Activated CD4-positive, CD25-positive, alpha-beta regulatory T cell treated with anti-CD3 and anti-CD28 coated beads, Interleukin-2, amount 50 U/mL, for 72 hours (primary cell): ENCODE measurements around the gene DHRS11.
A peak's percentile ranks its signal among the peaks of the same experiment; 100 is the strongest.
"Not testable (repeated sequence)": the region's sequence is repeated elsewhere in the genome, so short reads cannot be mapped to it uniquely, and the experiment has no call there.

Experiments used
- DNase-seq: peaks from one replicate; pipeline ENCODE4 v3.0.0; 2021

The DHRS11 gene

GRCh38 chr17:36594626-36595401 is 3.1 kb downstream of the DHRS11 start:
- DNase-seq: no peak

GRCh38 chr17:36597226-36597625 is 5.5 kb downstream of the DHRS11 start:
- DNase-seq: no peak

- DNase-seq: no peak
These were observed 6.4 kb downstream of the DHRS11 start for GRCh38 chr17:36597866-36598777.

- no peak for DNase-seq
These were observed 7.3 kb downstream of the DHRS11 start for GRCh38 chr17:36598951-36599401.

- DNase-seq: no peak
These were observed 8.0 kb downstream of the DHRS11 start for GRCh38 chr17:36599546-36600250.

GRCh38 chr17:36600465-36600864 is 8.8 kb downstream of the DHRS11 start:
- no peak for DNase-seq

GRCh38 chr17:36600936-36601302 is 9.2 kb downstream of the DHRS11 start:
- DNase-seq: no peak

- peak; percentile 86 for DNase-seq
These were observed 9.8 kb downstream of the DHRS11 start, which contains the start of gene MRM1 for GRCh38 chr17:36601303-36602029. TSS of gene MRM1 (plus strand) at chr17:36601583. CDS start at chr17:36601811, 228 bp downstream.

GRCh38 chr17:36602030-36602748 is 10.5 kb downstream of the DHRS11 start:
- peak; percentile 40 for DNase-seq

- DNase-seq: peak; percentile 57
These were observed 11.3 kb downstream of the DHRS11 start for GRCh38 chr17:36602924-36603384.

GRCh38 chr17:36605028-36605427 is 13.3 kb downstream of the DHRS11 start:
- not testable (repeated sequence) for DNase-seq

GRCh38 chr17:36608280-36608679 is 16.6 kb downstream of the DHRS11 start:
- no peak for DNase-seq

- DNase-seq: no peak
These were observed 17.3 kb downstream of the DHRS11 start for GRCh38 chr17:36608794-36609497.

- no peak for DNase-seq
These were observed 17.8 kb downstream of the DHRS11 start for GRCh38 chr17:36609498-36609862.

GRCh38 chr17:36610474-36610873 is 18.8 kb downstream of the DHRS11 start:
- DNase-seq: no peak

GRCh38 chr17:36611345-36612072 is 19.8 kb downstream of the DHRS11 start:
- DNase-seq: no peak

- no peak for DNase-seq
These were observed 20.6 kb downstream of the DHRS11 start for GRCh38 chr17:36612323-36612722.

- DNase-seq: no peak
These were observed 21.5 kb downstream of the DHRS11 start for GRCh38 chr17:36613155-36613554.

GRCh38 chr17:36614081-36614480 is 22.4 kb downstream of the DHRS11 start:
- DNase-seq: no peak

- no peak for DNase-seq
These were observed 23.3 kb downstream of the DHRS11 start for GRCh38 chr17:36614933-36615332.
